Measurements from ENCODE around the gene GPX4. TPM values are rescaled to one million over a fixed set of nuclear protein-coding genes. Genes with fewer than 3 reads are reported as not detected.
A peak's percentile ranks its signal among the peaks of the same experiment; 100 is the strongest.

GPX4 gene
- total RNA-seq, 1 experiment from 2014 or later = 355 TPM

DNA sequence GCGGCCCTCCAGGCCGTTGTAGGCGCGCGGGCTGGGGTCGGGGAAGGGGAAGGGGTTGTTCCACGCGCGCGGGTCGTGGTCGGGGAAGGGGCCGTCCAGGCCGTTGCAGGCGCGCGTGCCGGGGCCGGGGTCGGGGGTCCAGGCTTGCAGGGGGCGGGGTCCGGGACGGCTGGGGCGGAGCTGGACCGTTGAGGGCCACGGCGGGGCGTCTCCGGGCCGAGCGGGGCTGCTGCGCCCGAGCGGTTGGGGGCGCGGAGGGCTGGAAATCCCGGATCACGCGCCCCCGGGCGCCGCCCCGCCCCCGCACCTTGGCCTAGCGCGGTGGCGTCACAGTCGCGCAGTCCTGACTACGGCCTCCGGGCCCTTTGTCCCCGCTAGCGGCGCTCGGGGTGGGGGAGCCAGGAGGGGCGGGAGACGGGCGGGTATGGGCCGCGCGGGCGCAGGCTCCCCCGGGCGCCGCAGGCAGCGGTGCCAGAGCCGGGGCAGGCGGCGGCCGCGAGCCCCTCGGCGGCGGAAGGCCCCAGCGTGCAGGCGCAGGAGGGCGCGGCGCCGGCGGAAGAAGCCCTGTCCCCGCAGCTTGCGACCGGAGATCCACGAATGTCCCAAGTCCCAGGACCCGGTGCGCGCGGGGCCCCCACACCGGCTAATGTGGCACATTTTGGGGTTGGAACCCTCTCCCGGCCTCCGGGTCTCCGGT lies 665 bp downstream of the GPX4 start:
- Histone ChIP-seq H3K9me3 (ENCODE audit: control insufficient read depth, low read depth, low read length) (no peaks in the 10 kb centered on the region), H2BK5ac (ENCODE audit: insufficient read length, low read length) (no peak overlapping the region), H4K20me1 (ENCODE audit: control insufficient read depth, insufficient read depth, insufficient read length) (no peaks in the 10 kb centered on the region), H4K91ac (ENCODE audit: insufficient read length, low read depth, low read length) (no peak overlapping the region), H4K8ac (replicated peaks; ENCODE audit: insufficient read length, low read depth, low read length) (no peak overlapping the region), H3K23ac (ENCODE audit: insufficient read length, low read depth, low read length) (no peak overlapping the region), H3K9ac (ENCODE audit: extremely low read depth, insufficient read length, low read length) (peak overlapping the region; percentile 65), H3K79me2 (ENCODE audit: insufficient read depth, low read length) (no peaks in the 10 kb centered on the region; the same call in 1 of the 2 replicates), H3K23me2 (ENCODE audit: insufficient read length, low read depth, low read length, poor library complexity, severe bottlenecking) (no peaks in the 10 kb centered on the region), H2BK120ac (ENCODE audit: low read depth, low read length, poor library complexity, severe bottlenecking) (no peak overlapping the region), H2BK15ac (ENCODE audit: low read depth, low read length) (no peak overlapping the region), H3K56ac (ENCODE audit: insufficient read length, low read depth, low read length) (no peak overlapping the region), H3K27me3 (ENCODE audit: insufficient read depth, low read length) (no peaks in the 10 kb centered on the region), H3T11ph (ENCODE audit: low read length) (no peak overlapping the region), H3K4me2 (ENCODE audit: insufficient read depth, insufficient read length, low read length) (peak overlapping the region; percentile 51), H3K4ac (ENCODE audit: low read depth, low read length) (no peak overlapping the region), H4K5ac (ENCODE audit: insufficient read length, low read depth, low read length) (no peak overlapping the region), H2AK5ac (ENCODE audit: insufficient read length, low read length) (no peak overlapping the region), H2BK20ac (ENCODE audit: low read depth, low read length, poor library complexity, severe bottlenecking) (no peak overlapping the region), H3K79me1 (ENCODE audit: insufficient read depth, low read depth, low read length, poor library complexity, severe bottlenecking) (no peaks in the 10 kb centered on the region), H3K18ac (ENCODE audit: insufficient read length, low read depth, low read length) (peak overlapping the region; percentile 64), H3K27ac (ENCODE audit: insufficient read length, low read depth, low read length) (no peak overlapping the region), H3K4me1 (ENCODE audit: insufficient read depth, low read length) (0 out of 2 replicates have a peak, but pooled peaks cover 2% of the 10 kb centered on the region), H3K14ac (ENCODE audit: insufficient read depth, low read length) (peak overlapping the region; percentile 69; the same call in 1 of the 2 replicates), H2BK12ac (ENCODE audit: insufficient read length, low read depth, low read length) (no peak overlapping the region), H2AFZ (ENCODE audit: low read length) (no peak overlapping the region)
- DNase-seq = peak; percentile 77
- TF ChIP-seq CTCF (conservative IDR thresholded peaks at IDR 0.05) = no peak
- no peaks in the 10 kb centered on the region; the same call in 1 of the 2 replicates for H3K27me3 Mint-ChIP-seq (ENCODE audit: low read depth)
- peak overlapping the region in 2 of 3 experiments; percentile 36 to 83; a peak in 2 of 7 replicates for H3K27ac Mint-ChIP-seq
- peaks cover 8 to 18% of the 10 kb centered on the region in 2 experiments for H3K4me1 Mint-ChIP-seq
- WGBS (ENCODE audit: extremely low coverage, insufficient read length, low lambda C conversion rate) = no CpG with 5 or more reads among the region's 93 CpGs
- peaks cover 0 to 3% of the 10 kb centered on the region in 2 experiments; a peak in 1 of 5 replicates for H3K9me3 Mint-ChIP-seq
- H3K4me3 Mint-ChIP-seq = peak overlapping the region; percentile 76 to 78
- H3K36me3 Mint-ChIP-seq (ENCODE audit: insufficient read depth in 1 of 3, low read depth in 3 of 3) = peaks cover 0 to 18% (median 7%) of the 10 kb centered on the region in 3 experiments; a peak in 3 of 7 replicates
